PC-9 (cell line): ENCODE results near the gene PPEF1. TPM values are rescaled to one million over a fixed set of nuclear protein-coding genes. Genes with fewer than 3 reads are reported as not detected.
"Not testable (repeated sequence)": the region's sequence is repeated elsewhere in the genome, so short reads cannot be mapped to it uniquely, and the experiment has no call there.

Experiments
- BruUV-seq: library from RNA; stranded (reverse); fragments of 400-500 nt; replicated peaks from 2 replicates; lab custom pipeline; 2021; lab: Mats Ljungman, UMichigan
- CTCF ChIA-PET: fragments of 300-600 bp; sonication (Branson Sonifier 250); formaldehyde crosslinking; loops from one replicate; lab custom pipeline; 2022; ENCODE audit warnings: antibody characterized with exemption; lab: Charles Lee
- POLR2A ChIA-PET: fragments of 300-600 bp; sonication (Branson Sonifier 250); formaldehyde crosslinking; loops from one replicate; lab custom pipeline; 2022; ENCODE audit warnings: antibody characterized with exemption; ENCODE audit not compliant: unreplicated experiment; lab: Charles Lee
- DNase-seq, 2 experiments: peaks; one replicate each; pipeline versions ENCODE4 v3.0.0 to v3.0.0-alpha.2; 2015 to 2022; ENCODE audit warnings: mixed read lengths in 1 of 2
- H2AFZ ChIP-seq: fragments of 200-600 bp; sonication (generic); 2 replicates; pipeline ENCODE4 v1.8.1; 2017; ENCODE audit warnings: antibody characterized with exemption
- H3F3A ChIP-seq: fragments of 200-600 bp; sonication (generic); 2 replicates; pipeline ENCODE4 v1.8.1; 2017; ENCODE audit warnings: antibody characterized with exemption, mild to moderate bottlenecking, low read depth; ENCODE audit not compliant: insufficient read depth
- H3K27ac ChIP-seq: fragments of 200-600 bp; sonication (generic); 2 replicates; pipeline ENCODE4 v1.6.1; 2016; ENCODE audit warnings: mixed run types
- H3K27me3 ChIP-seq: fragments of 200-600 bp; sonication (generic); 2 replicates; pipeline ENCODE4 v1.6.1; 2016; ENCODE audit warnings: low read depth, mixed run types; ENCODE audit not compliant: insufficient read depth
- H3K36me3 ChIP-seq: fragments of 200-600 bp; sonication (generic); 2 replicates; pipeline ENCODE4 v1.6.1; 2016; ENCODE audit warnings: low read depth, mixed run types
- H3K4me1 ChIP-seq: fragments of 200-600 bp; sonication (generic); replicated peaks from 2 replicates; pipeline ENCODE4 v1.6.1; 2016; ENCODE audit warnings: mixed run types; ENCODE audit not compliant: insufficient read depth
- H3K4me2 ChIP-seq: fragments of 200-600 bp; sonication (generic); 2 replicates; pipeline ENCODE4 v1.6.1; 2017; ENCODE audit warnings: mixed run types
- H3K4me3 ChIP-seq: fragments of 200-600 bp; sonication (generic); 2 replicates; pipeline ENCODE4 v1.6.1; 2016; ENCODE audit warnings: mixed run types
- H3K79me2 ChIP-seq: fragments of 200-600 bp; sonication (generic); 2 replicates; pipeline ENCODE4 v1.6.1; 2017; ENCODE audit warnings: low read depth, mixed run types
- H3K9me2 ChIP-seq: fragments of 200-600 bp; sonication (generic); 2 replicates; pipeline ENCODE4 v1.8.1; 2017; ENCODE audit warnings: mild to moderate bottlenecking; ENCODE audit not compliant: insufficient read depth
- H3K9me3 ChIP-seq: fragments of 200-600 bp; sonication (generic); 2 replicates; pipeline ENCODE4 v1.8.1; 2016; ENCODE audit warnings: low read depth; ENCODE audit not compliant: insufficient read depth
- H4K20me1 ChIP-seq: fragments of 200-600 bp; sonication (generic); 2 replicates; pipeline ENCODE4 v1.8.1; 2017; ENCODE audit not compliant: insufficient read depth
- CTCF ChIP-seq: fragments of 200-600 bp; sonication (generic); conservative IDR thresholded peaks from 2 replicates; pipeline ENCODE4 v1.6.1; 2017; ENCODE audit warnings: mixed run types, antibody characterized with exemption, mild to moderate bottlenecking, moderate library complexity
- EZH2 ChIP-seq: fragments of 200-600 bp; sonication (generic); IDR thresholded peaks from 2 replicates; pipeline ENCODE4 v1.8.0; 2017; ENCODE audit warnings: antibody characterized with exemption, low read depth
- intact Hi-C: fragments of 100-400 bp; cut with micrococcal nuclease; formaldehyde crosslinking; loops from one replicate; pipeline ENCODE4 v1.10.0; 2022; ENCODE audit not compliant: unreplicated experiment
- total RNA-seq: library from RNA; stranded (reverse); gene quantifications from 2 replicates; pipeline ENCODE4 v1.2.3, GENCODE V29; 2021

The PPEF1 gene
- total RNA-seq, 1 experiment from 2014 or later, result not detected

- Histone ChIP-seq H3K27me3 (no peaks in the 10 kb centered on the region), H3K9me3 (no peaks in the 10 kb centered on the region), H3K79me2 (no peaks in the 10 kb centered on the region), H3K36me3 (no peaks in the 10 kb centered on the region), H3K27ac (no peak overlapping the region), H4K20me1 (no peaks in the 10 kb centered on the region), H3K9me2 (no peaks in the 10 kb centered on the region), H3K4me2 (no peak overlapping the region), H2AFZ (no peak overlapping the region), H3K4me3 (no peak overlapping the region), H3F3A (no peaks in the 10 kb centered on the region), H3K4me1 (no peaks in the 10 kb centered on the region)
- ChIA-PET CTCF (interaction anchor here (0.6 kb wide), 1 partner anchor 88 kb away, joined by 7 read pairs; no protein-coding TSS in a partner anchor), POLR2A (no interaction called here)
- TF ChIP-seq CTCF, result no peak
- TF ChIP-seq EZH2, result no peak
- DNase-seq, result no peak
- BruUV-seq, result no TSS peak
- intact Hi-C loops, result no loop called here
Measured at GRCh38 chrX:18828832-18829404, 121.5 kb downstream of the PPEF1 start.

GRCh38 chrX:18833071-18833731 is 125.8 kb downstream of the PPEF1 start:
- TF ChIP-seq CTCF (no peak), EZH2 (no peak)
- no peaks in the 10 kb centered on the region for H3K9me3 ChIP-seq
- no peaks in the 10 kb centered on the region for H3K36me3 ChIP-seq
- intact Hi-C loops, result no loop called here
- H3K27me3 ChIP-seq, result no peaks in the 10 kb centered on the region
- H3K4me3 ChIP-seq, result no peak overlapping the region
- no peak overlapping the region for H2AFZ ChIP-seq
- no peak overlapping the region for H3K27ac ChIP-seq
- no TSS peak for BruUV-seq
- no peaks in the 10 kb centered on the region for H3K79me2 ChIP-seq
- no peak overlapping the region for H3K4me2 ChIP-seq
- H4K20me1 ChIP-seq, result no peaks in the 10 kb centered on the region
- no peak for DNase-seq
- ChIA-PET CTCF (no interaction called here), POLR2A (no interaction called here)
- no peaks in the 10 kb centered on the region for H3K9me2 ChIP-seq
- no peaks in the 10 kb centered on the region for H3F3A ChIP-seq
- H3K4me1 ChIP-seq, result no peaks in the 10 kb centered on the region

DNA sequence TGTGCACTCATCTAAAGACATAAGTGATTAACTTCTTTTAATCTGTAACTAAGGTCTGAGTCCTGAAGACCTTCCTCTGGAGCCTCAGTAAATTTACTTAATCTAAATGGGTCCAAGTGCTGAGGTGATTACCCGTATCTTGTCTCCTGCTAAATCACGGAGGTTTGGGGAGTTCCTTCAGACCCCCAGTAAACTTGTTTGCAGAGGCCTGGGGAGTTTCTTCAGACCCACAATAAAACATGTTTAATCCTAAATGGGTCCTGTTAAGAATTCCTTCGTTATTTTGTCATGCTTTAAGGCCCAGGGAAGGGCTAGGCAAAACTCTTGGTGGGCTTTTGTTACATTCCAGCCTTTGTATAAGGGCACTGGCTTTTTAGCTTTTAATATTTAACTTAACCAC is 140.5 kb downstream of the PPEF1 start:
- BruUV-seq, H4K20me1 ChIP-seq, CTCF ChIA-PET, H3F3A ChIP-seq, H3K9me2 ChIP-seq, H3K27ac ChIP-seq, H3K79me2 ChIP-seq, H2AFZ ChIP-seq, POLR2A ChIA-PET, intact Hi-C loops, H3K4me1 ChIP-seq, H3K9me3 ChIP-seq, H3K27me3 ChIP-seq, DNase-seq, H3K4me3 ChIP-seq, H3K4me2 ChIP-seq, H3K36me3 ChIP-seq: not testable (repeated sequence)
